ENCODE measurements around the gene LCP1. TPM values are rescaled to one million over a fixed set of nuclear protein-coding genes. Genes with fewer than 3 reads are reported as not detected.

Gene LCP1
- total RNA-seq, 1 donor from 2014 or later: 8.3 TPM

GRCh38 chr13:46119883-46120614, 61.9 kb downstream of the LCP1 start:
- Mint-ChIP-seq H3K36me3 (ENCODE audit: insufficient read depth) (no peaks in the 10 kb centered on the region), H3K27ac (no peak overlapping the region), H3K27me3 (no peaks in the 10 kb centered on the region), H3K9me3 (ENCODE audit: low read depth) (no peaks in the 10 kb centered on the region), H3K4me3 (ENCODE audit: low read depth) (no peak overlapping the region), H3K4me1 (ENCODE audit: low read depth) (peaks cover 4% of the 10 kb centered on the region)
- TF ChIP-seq CTCF (IDR thresholded peaks at IDR 0.05; ENCODE audit: unreplicated experiment): no peak
- DNase-seq (ENCODE audit: low spot score, unreplicated experiment): no peak

- Mint-ChIP-seq H3K27me3 (peaks cover 4% of the 10 kb centered on the region), H3K4me1 (ENCODE audit: low read depth) (peaks cover 3% of the 10 kb centered on the region), H3K27ac (no peak overlapping the region), H3K36me3 (ENCODE audit: insufficient read depth) (no peaks in the 10 kb centered on the region), H3K4me3 (ENCODE audit: low read depth) (no peak overlapping the region), H3K9me3 (ENCODE audit: low read depth) (no peaks in the 10 kb centered on the region)
- DNase-seq (ENCODE audit: low spot score, unreplicated experiment): no peak
- no peak for TF ChIP-seq CTCF (IDR thresholded peaks at IDR 0.05; ENCODE audit: unreplicated experiment)
These were observed 65.1 kb downstream of the LCP1 start for GRCh38 chr13:46116653-46117502.

GRCh38 chr13:46114613-46115012, 67.4 kb downstream of the LCP1 start:
- no peaks in the 10 kb centered on the region for H3K36me3 Mint-ChIP-seq (ENCODE audit: insufficient read depth)
- no peak for TF ChIP-seq CTCF (IDR thresholded peaks at IDR 0.05; ENCODE audit: unreplicated experiment)
- peaks cover 7% of the 10 kb centered on the region for H3K27me3 Mint-ChIP-seq
- no peak overlapping the region for H3K4me3 Mint-ChIP-seq (ENCODE audit: low read depth)
- no peak for DNase-seq (ENCODE audit: low spot score, unreplicated experiment)
- no peaks in the 10 kb centered on the region for H3K9me3 Mint-ChIP-seq (ENCODE audit: low read depth)
- H3K27ac Mint-ChIP-seq: no peak overlapping the region
- H3K4me1 Mint-ChIP-seq (ENCODE audit: low read depth): no peaks in the 10 kb centered on the region

- no peak for DNase-seq (ENCODE audit: low spot score, unreplicated experiment)
- Mint-ChIP-seq H3K4me3 (ENCODE audit: low read depth) (no peak overlapping the region), H3K4me1 (ENCODE audit: low read depth) (peaks cover 4% of the 10 kb centered on the region), H3K27ac (no peak overlapping the region), H3K36me3 (ENCODE audit: insufficient read depth) (no peaks in the 10 kb centered on the region), H3K27me3 (peaks cover 7% of the 10 kb centered on the region), H3K9me3 (ENCODE audit: low read depth) (no peaks in the 10 kb centered on the region)
- no peak for TF ChIP-seq CTCF (IDR thresholded peaks at IDR 0.05; ENCODE audit: unreplicated experiment)
These were observed 68.4 kb downstream of the LCP1 start for GRCh38 chr13:46113596-46113995.

- H3K36me3 Mint-ChIP-seq (ENCODE audit: insufficient read depth): no peaks in the 10 kb centered on the region
- peaks cover 7% of the 10 kb centered on the region for H3K27me3 Mint-ChIP-seq
- no peak overlapping the region for H3K4me3 Mint-ChIP-seq (ENCODE audit: low read depth)
- no peak overlapping the region for H3K27ac Mint-ChIP-seq
- DNase-seq (ENCODE audit: low spot score, unreplicated experiment): no peak
- no peaks in the 10 kb centered on the region for H3K9me3 Mint-ChIP-seq (ENCODE audit: low read depth)
- peaks cover 12% of the 10 kb centered on the region for H3K4me1 Mint-ChIP-seq (ENCODE audit: low read depth)
- TF ChIP-seq CTCF (IDR thresholded peaks at IDR 0.05; ENCODE audit: unreplicated experiment): no peak
These were observed 70.8 kb downstream of the LCP1 start for GRCh38 chr13:46111151-46111550.

All from progenitor cell of endocrine pancreas (in vitro differentiated cells).